Astrocyte of the hippocampus (primary cell): Measurements from ENCODE around the gene CDC45.

Source experiments
- DNase-seq: peaks from one replicate; pipeline ENCODE4 v3.0.0; 2011; ENCODE audit warnings: low read depth, low spot score

CDC45 gene

GRCh38 chr22:19556963-19557545 lies 77.3 kb downstream of the CDC45 start:
- no peak for DNase-seq

GRCh38 chr22:19559324-19559811 lies 79.6 kb downstream of the CDC45 start:
- no peak for DNase-seq

- DNase-seq: no peak
These were observed 80.2 kb downstream of the CDC45 start for GRCh38 chr22:19559956-19560355.

GRCh38 chr22:19565382-19566278 lies 85.9 kb downstream of the CDC45 start:
- no peak for DNase-seq

GRCh38 chr22:19566279-19567156 lies 86.8 kb downstream of the CDC45 start:
- DNase-seq: no peak

GRCh38 chr22:19567157-19568009 lies 87.7 kb downstream of the CDC45 start:
- no peak for DNase-seq

- peak; percentile 29 for DNase-seq
These were observed 88.9 kb downstream of the CDC45 start for GRCh38 chr22:19568337-19569275.

GRCh38 chr22:19569276-19569640 lies 89.5 kb downstream of the CDC45 start:
- no peak for DNase-seq

GRCh38 chr22:19569976-19570375 lies 90.3 kb downstream of the CDC45 start:
- DNase-seq: no peak
